HG03039 (cell line): ENCODE data around the gene PFN3.

Experiments
- ATAC-seq: cut with Tn5 transposase; IDR thresholded peaks from one replicate; pipeline ENCODE4 v1.9.1; 2021; ENCODE audit warnings: mild to moderate bottlenecking, moderate library complexity; ENCODE audit not compliant: unreplicated experiment

PFN3 gene, protein sequence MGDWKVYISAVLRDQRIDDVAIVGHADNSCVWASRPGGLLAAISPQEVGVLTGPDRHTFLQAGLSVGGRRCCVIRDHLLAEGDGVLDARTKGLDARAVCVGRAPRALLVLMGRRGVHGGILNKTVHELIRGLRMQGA

DNA sequence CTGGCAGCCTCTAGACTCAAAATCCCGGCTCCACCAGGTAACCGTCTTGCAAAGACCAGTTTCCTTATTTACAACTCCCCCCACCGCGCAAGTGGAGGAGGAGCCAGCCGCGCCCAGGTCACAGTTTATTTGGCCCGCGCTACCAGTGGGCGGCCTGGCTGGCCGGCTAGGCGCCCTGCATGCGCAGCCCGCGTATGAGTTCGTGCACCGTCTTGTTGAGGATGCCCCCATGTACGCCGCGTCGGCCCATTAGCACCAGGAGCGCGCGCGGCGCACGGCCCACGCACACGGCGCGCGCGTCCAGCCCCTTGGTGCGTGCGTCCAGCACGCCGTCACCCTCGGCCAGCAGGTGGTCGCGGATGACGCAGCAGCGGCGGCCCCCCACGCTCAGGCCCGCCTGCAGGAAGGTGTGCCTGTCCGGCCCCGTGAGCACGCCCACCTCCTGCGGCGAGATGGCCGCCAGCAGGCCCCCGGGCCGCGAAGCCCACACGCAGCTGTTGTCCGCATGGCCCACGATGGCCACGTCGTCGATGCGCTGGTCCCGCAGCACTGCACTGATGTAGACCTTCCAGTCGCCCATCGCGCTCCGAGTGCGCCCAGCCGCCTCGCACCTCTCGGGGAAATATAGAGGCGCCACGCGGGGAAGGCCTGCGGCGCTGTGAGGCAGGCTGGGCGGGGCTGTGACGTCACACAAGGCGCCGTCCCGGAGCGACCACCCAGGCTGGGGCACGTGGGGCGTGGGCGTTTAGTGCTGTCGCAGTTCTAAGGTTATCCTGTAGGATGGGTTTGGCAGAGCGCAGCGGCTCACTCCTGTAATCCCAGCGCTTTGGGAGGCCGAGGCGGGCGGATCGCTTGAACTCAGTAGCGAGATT, at the start of gene PFN3:
Gene PFN3, minus strand, starts transcription at position 665 of the 872 bp plus-strand sequence. Its CDS starts 85 bp downstream, at position 580.
- ATAC-seq, result no peak

DNA sequence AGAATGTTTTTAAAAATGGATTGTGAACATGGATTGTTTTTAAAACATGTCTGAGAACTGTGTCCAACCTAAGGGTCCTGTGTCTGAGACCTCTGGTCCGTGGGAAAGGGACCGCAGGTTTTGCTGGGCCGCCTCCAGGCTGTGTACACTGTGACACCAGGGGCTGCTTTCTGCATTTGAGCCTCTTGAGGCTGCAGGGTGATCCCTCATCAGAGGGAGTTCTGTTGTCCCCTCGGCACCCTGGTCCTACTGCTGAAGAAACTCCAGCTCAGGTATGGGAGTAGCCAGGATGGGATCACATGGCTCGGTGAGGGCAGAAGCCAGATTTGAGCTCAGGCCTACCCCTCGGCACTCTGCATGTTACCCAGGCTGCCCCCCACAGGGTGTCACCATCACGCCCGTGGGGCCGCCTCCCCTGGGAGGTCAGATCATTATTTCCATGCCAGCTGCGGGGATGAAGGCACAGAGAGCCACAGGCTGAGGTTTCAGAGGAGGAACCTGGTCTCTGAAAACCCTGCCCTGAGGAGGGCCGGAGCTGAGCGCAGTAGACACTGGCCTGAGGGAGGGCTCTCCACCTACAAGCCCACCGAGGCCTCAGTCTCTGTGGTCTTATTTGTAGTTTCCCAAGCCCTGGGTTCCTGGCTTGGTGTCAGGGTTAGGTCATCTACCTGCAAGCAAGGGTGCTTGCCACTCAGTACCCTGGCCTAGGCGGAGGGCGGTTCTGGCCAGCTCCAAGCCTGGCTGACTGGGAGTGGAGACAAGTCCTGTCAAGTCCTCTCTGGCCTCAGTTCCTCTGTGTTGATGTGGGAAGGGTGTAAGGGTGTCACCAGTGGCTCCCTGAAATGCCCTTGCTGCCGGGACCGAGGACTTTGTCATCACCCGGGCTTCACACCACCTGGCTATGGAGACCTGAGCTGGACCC, 48.9 kb upstream of the PFN3 start:
- ATAC-seq, result no peak

DNA sequence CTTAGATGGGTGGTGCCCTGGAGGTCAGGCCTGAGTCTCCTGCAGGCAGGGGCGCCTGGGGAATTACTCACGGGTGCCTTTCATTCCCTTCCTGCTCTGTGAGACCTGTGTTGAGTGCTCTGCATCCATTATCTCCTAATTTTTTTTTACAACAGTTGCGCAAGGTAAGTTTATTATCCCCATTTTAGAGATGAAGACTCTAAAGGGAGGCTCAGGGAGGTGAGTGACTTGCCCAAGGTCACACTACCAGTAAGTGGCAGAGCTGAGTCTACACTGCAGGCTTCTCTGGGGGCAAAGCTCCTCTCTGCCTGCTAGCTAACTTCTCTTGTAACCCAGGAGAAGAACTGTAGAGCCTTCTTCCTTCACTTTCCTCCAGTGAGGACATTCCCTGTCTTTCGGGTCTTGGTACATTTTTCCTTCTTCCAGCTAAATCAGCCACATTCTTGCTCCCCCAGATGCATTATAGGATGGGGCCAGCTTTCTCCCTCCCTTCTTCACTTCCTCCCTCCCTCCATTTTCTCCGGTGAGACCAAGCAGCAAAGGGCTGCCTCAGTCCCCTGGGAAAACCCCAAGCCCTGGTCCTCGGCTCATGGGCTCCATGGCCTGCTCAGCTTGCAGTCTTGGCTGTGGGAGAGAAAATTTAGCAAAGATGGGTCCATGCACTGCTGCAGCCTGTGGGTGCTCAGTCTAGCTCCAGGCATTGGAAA, 47.9 kb upstream of the PFN3 start:
- ATAC-seq, result no peak

DNA sequence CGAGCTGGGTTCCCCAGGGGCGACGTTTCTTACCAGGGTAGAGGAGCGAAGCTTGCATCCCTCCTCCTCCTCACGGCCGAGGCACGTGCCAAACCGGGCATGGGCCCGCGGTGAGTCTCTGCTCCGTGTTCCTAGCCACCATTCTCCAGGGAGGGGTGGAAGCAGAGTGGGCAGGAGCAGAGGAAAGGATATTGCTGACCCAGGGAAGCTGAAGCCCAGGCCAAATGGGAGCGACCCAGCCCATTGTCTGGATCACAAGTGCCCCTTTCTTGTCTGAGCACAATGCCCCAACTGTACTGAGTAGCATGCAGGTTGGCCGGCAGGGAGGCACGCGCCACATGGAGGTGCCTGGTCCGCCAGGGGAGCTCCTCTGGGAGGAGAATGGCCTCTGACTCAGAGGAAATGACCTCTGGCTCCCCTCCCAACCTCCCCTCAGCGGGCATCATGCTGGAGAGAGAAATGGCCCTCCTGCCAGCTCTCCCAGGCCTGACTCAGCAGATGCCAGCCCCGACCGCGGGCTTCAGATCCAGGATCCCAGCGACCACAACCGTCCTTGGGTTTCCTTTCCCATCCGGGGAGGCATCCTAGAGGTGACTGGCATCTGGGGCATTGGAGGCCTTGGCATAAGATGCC, 47.3 kb upstream of the PFN3 start:
- no peak for ATAC-seq

DNA sequence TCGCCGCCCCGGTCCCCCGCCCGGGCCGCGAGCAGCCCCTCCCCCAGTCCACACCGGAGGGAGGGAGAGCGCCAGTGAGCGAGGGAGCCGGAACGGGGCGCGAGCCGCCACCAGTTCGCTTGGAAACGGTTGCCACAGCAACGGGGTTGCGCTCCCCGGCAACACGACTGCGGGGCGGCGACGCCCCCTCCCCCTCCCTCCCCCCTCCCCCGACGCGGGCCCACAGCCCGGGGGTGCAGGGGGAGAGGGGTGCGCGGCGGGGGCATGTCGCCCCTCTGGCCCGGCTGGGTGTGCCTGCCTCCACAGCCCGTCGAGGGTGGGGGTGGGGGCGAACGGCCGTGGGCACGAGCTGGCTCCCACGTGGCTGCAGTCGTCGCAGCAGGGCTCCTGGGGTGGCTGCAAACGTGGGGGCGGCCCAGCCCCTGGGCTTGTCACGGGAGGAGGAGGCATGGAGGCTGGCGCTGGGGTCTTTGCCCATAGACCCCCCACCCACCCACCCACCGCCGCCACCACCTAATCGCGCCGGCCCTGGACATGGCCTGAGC, 46.7 kb upstream of the PFN3 start:
- ATAC-seq, result peak; percentile 34

DNA sequence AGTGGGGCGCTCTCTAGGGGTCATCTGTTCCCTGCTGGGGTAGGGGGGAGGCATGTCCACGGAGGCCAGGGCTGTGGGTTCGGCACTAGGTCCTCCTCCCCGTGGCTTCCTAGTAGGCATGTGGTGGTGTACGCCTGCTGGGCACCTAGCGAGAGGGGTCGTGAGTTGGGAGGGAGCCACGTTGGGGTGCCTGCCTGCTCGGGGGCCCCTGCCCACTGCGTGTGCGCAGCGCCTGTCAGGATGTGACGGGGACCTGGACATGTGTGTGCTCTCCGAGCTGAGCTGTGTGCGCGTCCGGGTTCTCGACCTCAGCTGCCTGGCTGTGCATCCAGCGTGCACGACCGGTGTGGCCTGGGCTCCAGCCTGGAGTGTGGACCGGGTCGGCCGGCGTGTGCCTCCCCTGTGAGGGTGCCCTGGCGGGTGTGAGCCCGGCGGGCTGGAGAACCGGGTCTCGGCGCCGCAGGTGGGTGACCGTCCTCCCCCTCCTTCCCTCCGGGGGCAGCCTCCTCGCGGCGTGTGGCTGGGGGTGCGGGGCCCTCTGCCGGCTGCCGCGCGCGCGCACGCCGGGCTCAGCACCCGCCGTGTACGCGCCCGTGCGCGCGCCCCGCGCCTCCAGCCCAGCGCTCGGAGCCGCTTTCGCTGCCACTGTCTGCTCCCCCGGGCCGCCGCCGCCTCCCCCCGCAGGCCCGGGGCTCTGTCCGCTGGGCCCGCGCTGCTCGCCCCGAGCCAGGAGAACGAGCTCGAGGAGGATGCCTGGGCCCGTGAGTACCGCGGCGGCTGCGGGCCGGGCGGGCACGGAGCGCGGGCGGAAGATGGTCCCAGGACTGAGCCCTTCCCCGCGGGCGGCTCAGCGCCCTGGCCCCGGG, 46.0 kb upstream of the PFN3 start, which contains the start of gene PRR7:
Gene PRR7, plus strand, starts transcription at position 615 of the 866 bp plus-strand sequence. CDS start 8,254 bp downstream, outside the sequence.
- peak; percentile 35 for ATAC-seq

DNA sequence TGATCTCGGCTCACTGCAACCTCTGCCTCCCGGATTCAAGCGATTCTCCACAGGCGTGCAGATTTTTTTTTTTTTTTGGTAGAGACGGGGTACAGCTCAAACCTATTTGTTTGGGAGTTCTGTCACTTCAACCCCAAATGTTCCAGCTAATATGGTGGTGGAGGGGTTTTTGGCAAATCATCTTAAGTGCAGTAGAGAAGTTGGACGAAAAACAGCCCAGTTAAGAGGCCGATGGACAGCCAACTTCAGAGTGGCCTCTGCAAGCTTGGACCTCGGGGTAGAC, 45.4 kb upstream of the PFN3 start:
- ATAC-seq, result no peak

DNA sequence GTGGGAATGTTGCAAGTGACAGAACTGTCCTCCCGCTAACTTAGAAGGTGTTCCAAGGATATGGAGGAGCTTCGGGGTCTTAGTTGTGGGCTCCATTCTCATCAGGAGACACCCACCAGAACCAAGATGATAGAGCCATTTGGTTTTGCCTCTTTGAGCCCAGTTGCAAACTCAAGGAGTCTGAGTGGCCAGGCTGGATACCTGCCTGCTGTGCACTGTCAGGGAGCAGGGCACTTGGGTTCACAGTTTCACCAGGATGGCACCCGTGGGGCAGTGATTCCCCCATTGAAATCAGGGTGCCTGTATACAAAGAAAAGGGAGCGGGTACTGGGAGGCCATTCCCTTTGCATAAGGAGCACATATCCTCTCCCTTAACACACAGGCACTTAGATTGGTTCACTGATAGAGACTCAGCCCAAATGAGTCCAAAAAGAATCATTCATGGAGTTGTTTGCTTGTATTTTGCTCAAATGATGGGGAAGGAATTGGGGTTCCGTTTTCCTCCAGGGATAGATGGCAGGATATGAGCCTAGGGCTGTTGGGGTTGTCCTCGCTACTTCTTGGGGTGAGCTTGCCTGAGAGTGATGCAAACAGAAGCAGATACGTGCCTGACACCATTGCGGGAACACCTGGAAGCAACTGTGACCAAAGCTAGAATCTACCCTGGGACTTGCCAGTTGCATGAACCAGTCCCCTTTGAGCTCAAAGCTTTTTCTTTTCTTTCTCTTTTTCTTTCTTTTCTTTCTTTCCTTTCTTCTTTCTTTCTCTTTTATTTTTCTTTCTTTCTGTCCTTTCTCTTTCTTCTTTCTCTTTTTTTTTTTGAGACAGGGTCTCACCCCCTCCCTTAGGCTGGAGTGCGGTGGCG, 44.8 kb upstream of the PFN3 start:
- ATAC-seq, result no peak

DNA sequence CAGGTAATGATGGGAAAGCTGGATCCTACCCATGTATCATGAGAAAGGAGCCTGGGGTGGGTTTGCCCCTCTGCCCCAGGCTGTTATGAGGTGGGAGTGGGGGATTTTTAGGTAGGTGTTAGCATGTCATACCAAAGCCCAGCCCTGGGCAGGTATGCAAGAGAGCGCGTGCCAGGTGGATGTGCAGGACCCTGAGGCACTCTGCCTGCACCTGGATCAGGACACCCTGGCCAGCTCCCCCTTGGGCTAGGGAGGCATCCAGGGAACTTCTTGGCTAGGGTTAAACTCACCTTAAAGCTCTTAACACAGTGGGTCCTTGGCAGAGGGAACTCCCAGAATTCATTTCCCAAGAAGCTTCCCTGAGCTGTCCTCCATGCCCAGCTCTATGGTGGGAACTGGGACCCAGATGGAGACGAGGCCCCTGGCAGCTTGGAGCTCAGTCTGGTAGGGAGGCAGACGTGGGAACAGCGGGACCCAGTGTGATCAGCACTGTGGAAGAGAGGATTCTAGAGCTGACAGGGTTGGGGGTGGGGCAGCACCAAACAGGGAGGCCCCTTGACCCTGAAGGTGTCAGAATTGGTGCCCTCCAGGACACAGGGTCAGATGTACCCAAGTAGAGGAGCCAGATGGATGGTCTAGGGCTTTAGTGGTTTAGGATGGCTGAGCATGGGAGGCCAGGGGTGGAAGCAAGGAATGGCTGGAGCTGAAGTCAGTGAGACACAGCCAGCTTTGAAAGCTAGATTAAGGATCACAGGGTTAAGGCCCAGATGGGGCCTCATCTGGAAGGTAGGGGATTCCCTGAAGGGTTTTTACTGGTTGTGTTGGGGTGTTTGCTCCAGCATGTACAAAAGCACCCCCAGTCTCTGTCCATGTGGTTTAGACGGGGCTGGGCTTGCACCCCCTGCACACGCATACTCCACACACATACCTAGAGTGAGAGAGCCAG, 43.9 kb upstream of the PFN3 start:
- ATAC-seq, result no peak

DNA sequence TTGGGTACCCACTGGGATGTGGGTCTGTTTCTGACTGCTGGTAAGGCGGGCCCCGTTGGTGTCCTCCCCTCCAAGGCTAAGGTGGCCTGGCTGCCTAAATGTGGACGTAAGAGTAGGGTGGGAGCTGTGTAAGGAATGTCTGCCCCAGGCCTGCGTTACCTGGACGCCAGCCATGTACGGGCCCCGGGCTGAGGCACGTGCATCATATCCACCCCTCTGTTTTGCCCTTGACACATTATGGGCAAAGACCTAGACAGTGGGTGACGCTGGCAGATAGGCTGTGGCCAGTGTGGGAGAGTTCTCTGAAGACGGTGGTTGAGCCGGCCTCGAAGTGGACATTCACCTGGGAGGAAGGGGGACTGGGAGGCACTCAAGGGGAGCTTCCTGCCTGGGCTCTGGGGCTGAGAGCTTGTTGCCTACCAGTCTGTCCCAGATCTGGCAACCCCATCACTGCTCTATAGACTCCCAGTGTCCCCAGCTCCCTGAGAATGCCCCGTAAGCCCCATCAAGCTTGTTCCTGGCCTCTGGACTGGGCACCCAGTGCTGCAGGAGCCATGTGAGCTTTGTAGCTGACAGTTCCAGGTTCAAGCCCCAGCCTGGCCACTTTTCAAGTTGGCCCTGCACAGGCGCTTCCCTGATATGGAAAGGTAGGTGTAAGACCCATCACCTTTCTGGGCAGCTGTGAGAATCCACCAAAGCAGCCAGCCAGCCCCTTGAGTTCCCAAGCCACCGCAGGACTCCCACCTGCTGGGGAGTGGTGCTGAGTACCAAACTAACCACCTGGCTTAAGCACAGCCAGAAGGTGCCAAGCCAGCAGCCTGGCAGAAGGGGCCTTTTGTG, 42.9 kb upstream of the PFN3 start:
- no peak for ATAC-seq

DNA sequence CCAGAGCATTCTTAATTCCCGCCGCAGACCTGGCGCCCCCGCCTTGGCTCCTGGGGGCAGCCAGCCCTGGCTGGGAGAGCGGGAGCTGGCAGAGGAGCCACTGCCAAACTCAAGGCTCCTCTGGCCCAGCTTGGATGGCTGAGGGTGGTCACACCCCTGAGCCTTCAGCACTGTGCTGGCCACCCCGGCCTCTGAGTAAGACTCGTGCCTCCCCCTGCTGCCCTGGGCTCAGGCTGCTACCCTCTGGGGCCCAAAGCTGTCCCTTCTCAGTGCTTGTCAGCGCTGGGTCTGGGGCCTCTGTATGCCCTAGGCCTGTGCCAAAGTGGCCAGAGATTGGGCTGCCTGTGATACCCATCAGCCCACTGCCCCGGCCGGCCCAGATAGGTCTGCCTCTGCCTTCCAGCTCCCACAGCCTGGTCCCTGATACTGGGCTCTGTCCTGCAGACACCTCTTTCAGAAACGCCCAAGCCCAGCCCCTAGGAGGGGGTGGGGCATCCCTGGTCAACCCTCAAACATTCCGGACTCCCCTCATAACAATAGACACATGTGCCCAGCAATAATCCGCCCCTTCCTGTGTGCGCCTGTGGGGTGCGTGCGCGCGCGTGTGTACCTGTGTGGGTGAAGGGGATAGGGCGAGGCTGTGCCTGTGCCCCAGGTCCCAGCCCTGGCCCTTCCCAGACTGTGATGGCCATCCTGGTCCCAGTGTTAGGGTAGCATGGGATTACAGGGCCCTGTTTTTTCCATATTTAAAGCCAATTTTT, 41.8 kb upstream of the PFN3 start:
- ATAC-seq, result no peak

DNA sequence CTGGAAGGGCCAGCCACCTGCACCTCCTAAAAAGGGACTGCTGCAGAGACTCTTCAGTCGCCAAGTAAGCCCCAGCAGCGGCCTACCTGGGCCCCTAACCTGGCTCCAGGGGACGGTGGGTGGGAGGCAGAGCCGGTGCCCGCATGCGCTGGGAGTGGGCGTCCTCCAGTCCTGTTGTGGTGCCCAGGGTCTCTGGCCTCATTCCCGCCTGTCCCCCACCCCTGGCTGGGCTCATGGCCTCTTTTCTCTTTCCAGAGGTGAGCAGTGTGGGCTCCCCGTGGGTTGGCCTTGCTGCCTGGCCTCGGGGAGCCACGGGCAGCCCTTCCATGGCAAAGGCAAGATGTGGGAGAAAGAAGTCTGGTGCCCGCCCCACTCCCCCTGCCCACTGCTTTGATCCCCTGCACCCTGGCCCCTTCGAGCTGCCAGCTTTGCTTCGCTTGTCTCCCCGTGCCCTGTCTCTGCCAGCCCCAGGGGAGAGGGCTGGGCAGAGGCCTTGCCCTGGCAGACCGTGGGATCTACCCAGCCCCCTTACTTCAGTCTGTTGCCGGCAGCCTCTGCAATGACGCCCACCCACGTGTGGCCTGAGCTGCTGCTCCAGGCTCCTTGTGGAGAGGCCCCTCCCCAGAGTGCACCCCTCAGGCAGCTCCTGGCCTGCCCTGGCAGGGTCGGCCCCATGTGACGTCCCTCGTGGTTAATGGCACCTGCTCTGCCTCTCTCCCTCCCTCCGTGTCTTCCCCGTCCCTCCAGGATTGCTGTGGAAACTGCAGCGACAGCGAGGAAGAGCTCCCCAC, 40.7 kb upstream of the PFN3 start:
- ATAC-seq, result no peak

DNA sequence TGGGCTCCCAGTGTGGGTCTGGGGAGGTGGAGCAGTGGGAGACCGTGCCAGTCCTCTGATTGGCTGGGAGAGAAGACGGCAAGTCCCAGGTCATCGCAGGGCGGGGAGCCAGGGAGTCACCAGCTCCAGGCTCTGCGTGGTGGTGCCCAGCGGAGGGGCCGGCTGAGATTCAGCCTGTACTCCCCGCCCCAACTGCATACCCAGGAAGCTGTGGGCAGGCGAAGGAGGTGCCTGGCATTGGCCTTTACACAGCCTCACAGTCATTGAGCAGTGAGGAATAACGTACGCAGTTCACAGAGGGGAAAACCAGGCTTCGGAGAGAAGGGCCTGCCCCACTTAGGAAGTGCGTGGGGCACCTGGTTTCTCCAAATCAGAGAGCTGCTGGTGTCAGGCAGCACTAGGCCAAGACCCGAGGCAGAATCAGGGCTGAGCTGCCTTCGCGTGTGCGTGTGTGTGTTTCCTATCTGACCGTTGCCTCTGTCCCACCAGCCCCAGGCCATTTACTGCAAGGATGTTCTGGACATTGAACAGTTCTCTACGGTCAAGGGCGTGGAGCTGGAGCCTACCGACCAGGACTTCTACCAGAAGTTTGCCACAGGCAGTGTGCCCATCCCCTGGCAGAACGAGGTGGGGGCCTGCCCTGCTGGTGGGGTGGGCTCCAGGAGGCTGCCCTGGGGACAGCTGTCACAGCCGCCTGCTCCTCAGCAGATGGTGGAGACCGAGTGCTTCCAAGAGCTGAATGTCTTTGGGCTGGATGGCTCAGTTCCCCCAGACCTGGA, 39.9 kb upstream of the PFN3 start:
- no peak for ATAC-seq

DNA sequence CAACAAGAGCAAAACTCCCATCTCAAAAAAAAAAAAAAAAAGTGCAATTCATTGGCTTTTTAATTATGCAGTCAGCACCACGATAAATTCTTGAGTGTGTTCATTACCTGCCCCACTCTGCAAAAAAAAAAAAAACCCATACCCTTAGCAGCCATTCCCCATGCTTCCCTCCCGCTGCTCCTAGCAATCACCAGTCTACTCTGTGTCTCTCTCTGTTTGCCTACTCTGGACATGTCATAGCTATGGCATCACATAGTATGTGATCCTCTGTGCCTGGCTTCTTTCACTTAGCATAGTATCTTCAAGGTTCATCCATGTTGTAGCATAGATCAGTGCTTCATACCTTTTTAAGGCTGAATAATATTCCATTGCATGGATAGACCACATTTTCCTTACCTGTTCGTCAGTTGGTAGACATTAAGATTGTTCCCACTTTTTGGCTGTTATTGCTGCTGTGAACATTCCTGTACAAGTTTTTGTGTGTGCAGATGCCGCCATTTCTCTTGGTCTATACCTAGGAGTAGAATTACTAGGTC, 39.1 kb upstream of the PFN3 start:
- no peak for ATAC-seq
